GM12892 (cell line): ENCODE data around the gene ARHGDIB.

Experiments used
- POLR2A ChIP-seq: IDR thresholded peaks from 2 replicates; pipeline ENCODE4 v1.6.1; 2011; ENCODE audit warnings: low read depth, low read length, control low read depth
- POLR2AphosphoS5 ChIP-seq: IDR thresholded peaks from 2 replicates; pipeline ENCODE4 v1.6.1; 2011; ENCODE audit warnings: low read depth, low read length, control low read depth
- TAF1 ChIP-seq: IDR thresholded peaks from 2 replicates; pipeline ENCODE4 v1.6.1; 2011; ENCODE audit warnings: low read depth, mild to moderate bottlenecking, control low read depth, low read length, borderline replicate concordance

- TF ChIP-seq POLR2AphosphoS5 (peak; percentile 80), POLR2A (peak; percentile 88), TAF1 (peak; percentile 72; the same call in 1 of the 2 replicates)
Observed at GRCh38 chr12:14961466-14962152, at the start of gene ARHGDIB.
